Nephron (organoid): ENCODE measurements around the gene TMEM39B.

Experiments used
- H3K27ac Mint-ChIP-seq, 3 experiments: 2 replicates each; pipeline ENCODE4 v1.8.0; 2020; ENCODE audit warnings: mixed read lengths in 3 of 3, mild to moderate bottlenecking in 2 of 3, moderate library complexity in 1 of 3
- H3K27me3 Mint-ChIP-seq: 2 replicates; pipeline ENCODE4 v1.8.0; 2021; ENCODE audit warnings: low read depth, mild to moderate bottlenecking, moderate library complexity, mixed read lengths
- H3K36me3 Mint-ChIP-seq: 2 replicates; pipeline ENCODE4 v1.8.0; 2020; ENCODE audit warnings: low read depth, mixed read lengths
- H3K4me1 Mint-ChIP-seq: 2 replicates; pipeline ENCODE4 v1.8.0; 2020; ENCODE audit warnings: mixed read lengths
- H3K4me3 Mint-ChIP-seq, 3 experiments: 2 replicates each; pipeline ENCODE4 v1.8.0; 2020; ENCODE audit warnings: mild to moderate bottlenecking in 3 of 3, mixed read lengths in 3 of 3, moderate library complexity in 2 of 3
- H3K9me3 Mint-ChIP-seq: 2 replicates; pipeline ENCODE4 v1.8.0; 2020; ENCODE audit warnings: mixed read lengths
- CTCF ChIP-seq, 3 experiments: fragments of 200-600 bp; sonication (generic); IDR thresholded peaks; one replicate each; pipeline ENCODE4 v1.5.0; 2021; ENCODE audit warnings: antibody characterized with exemption in 3 of 3; ENCODE audit not compliant: unreplicated experiment in 3 of 3

Gene TMEM39B

GRCh38 chr1:32072622-32073298 is at the start of gene TMEM39B:
Gene TMEM39B (plus strand): TSS chr1:32072939. CDS start chr1:32073048, 109 bp downstream.
- peak within 1 kb of the TSS; percentile 93 to 99 (median 98) for H3K27ac Mint-ChIP-seq
- no peak for TF ChIP-seq CTCF (IDR thresholded peaks at IDR 0.05; ENCODE audit: unreplicated experiment in 3 of 3)
- H3K4me3 Mint-ChIP-seq = peak within 1 kb of the TSS; percentile 88 to 92 (median 88)
- H3K27me3 Mint-ChIP-seq = no peaks in the 10 kb centered on the region
- H3K9me3 Mint-ChIP-seq = no peaks in the 10 kb centered on the region
- peaks cover 15% of the 10 kb centered on the region for H3K36me3 Mint-ChIP-seq
- peaks cover 25% of the 10 kb centered on the region for H3K4me1 Mint-ChIP-seq

- Mint-ChIP-seq H3K9me3 (no peaks in the 10 kb centered on the region), H3K4me3 (no peak overlapping the region), H3K36me3 (peaks cover 42% of the 10 kb centered on the region), H3K4me1 (peaks cover 26% of the 10 kb centered on the region), H3K27ac (peak overlapping the region in 1 of 3 experiments; percentile 15), H3K27me3 (no peaks in the 10 kb centered on the region)
- no peak for TF ChIP-seq CTCF (IDR thresholded peaks at IDR 0.05; ENCODE audit: unreplicated experiment in 3 of 3)
Measured at GRCh38 chr1:32023351-32023750, 49.4 kb upstream of the TMEM39B start.

- Mint-ChIP-seq H3K36me3 (peaks cover 51% of the 10 kb centered on the region), H3K27ac (no peak overlapping the region), H3K27me3 (no peaks in the 10 kb centered on the region), H3K4me3 (no peak overlapping the region), H3K4me1 (peaks cover 27% of the 10 kb centered on the region), H3K9me3 (no peaks in the 10 kb centered on the region)
- TF ChIP-seq CTCF (IDR thresholded peaks at IDR 0.05; ENCODE audit: unreplicated experiment in 3 of 3) = no peak
Measured at GRCh38 chr1:32025515-32025914, 47.2 kb upstream of the TMEM39B start.

GRCh38 chr1:32028746-32029145 is 44.0 kb upstream of the TMEM39B start:
- no peaks in the 10 kb centered on the region for H3K27me3 Mint-ChIP-seq
- no peak overlapping the region for H3K27ac Mint-ChIP-seq
- H3K36me3 Mint-ChIP-seq = peaks cover 48% of the 10 kb centered on the region
- no peak for TF ChIP-seq CTCF (IDR thresholded peaks at IDR 0.05; ENCODE audit: unreplicated experiment in 3 of 3)
- H3K9me3 Mint-ChIP-seq = no peaks in the 10 kb centered on the region
- no peak overlapping the region for H3K4me3 Mint-ChIP-seq
- H3K4me1 Mint-ChIP-seq = peaks cover 26% of the 10 kb centered on the region

- Mint-ChIP-seq H3K36me3 (peaks cover 63% of the 10 kb centered on the region), H3K9me3 (no peaks in the 10 kb centered on the region), H3K4me1 (peaks cover 33% of the 10 kb centered on the region), H3K27me3 (no peaks in the 10 kb centered on the region), H3K27ac (peak overlapping the region; percentile 1 to 27 (median 6)), H3K4me3 (no peak overlapping the region)
- no peak for TF ChIP-seq CTCF (IDR thresholded peaks at IDR 0.05; ENCODE audit: unreplicated experiment in 3 of 3)
Measured at GRCh38 chr1:32031578-32032274, 41.0 kb upstream of the TMEM39B start.
